ENCODE results near the gene DNER. TPM values are rescaled to one million over a fixed set of nuclear protein-coding genes. Genes with fewer than 3 reads are reported as not detected.

Gene DNER
- total and polyA plus RNA-seq, 2 donors (not counting 3 experiments of a cell fraction or from before 2014, with no cell fraction given) = 0.01 TPM; not detected in 1

DNA sequence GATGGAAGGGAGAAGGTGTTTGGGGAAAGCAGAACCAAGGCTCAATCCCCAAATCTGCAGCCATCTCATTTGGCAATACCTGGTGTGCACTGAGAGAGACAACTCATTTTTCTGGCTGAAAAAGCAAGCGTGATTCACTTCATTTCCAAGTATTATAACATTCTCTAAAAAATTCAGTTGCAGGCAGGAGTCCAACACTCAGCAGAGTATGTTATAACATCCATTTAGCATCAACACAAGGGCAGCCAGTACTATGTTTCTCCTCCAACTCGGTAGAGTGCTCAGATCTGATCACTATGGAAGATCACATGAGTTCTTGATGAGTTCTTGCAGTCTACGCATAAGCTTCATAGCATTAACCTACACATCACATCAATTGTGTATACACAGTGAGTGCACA lies 343.8 kb downstream of the DNER start:
- no peaks in the 10 kb centered on the region for H3K79me2 ChIP-seq (ENCODE audit: control insufficient read depth, insufficient read depth, low read length)
- intact Hi-C loops (cut with micrococcal nuclease) = no loop called here
- H2AFZ ChIP-seq (ENCODE audit: low read depth, low read length) = no peak overlapping the region
- dilution Hi-C loops (cut with MboI; ENCODE audit: extremely low pct_ligation_motif_present, low sequenced_read_pairs) = no loop called here
- no peak overlapping the region for H3K9ac ChIP-seq (replicated peaks; ENCODE audit: extremely low read depth, insufficient read depth, low read length)
- TF ChIP-seq MAX (IDR thresholded peaks at IDR 0.05; ENCODE audit: insufficient read depth, insufficient read length) = no peak
- no peaks in the 10 kb centered on the region for H3K4me1 ChIP-seq (ENCODE audit: control insufficient read depth, extremely low read depth, insufficient read depth, low read length)
- no peaks in the 10 kb centered on the region for H3K36me3 ChIP-seq (ENCODE audit: control insufficient read depth in 2 of 2, extremely low read depth in 1 of 2, insufficient read depth in 2 of 2, low read length in 2 of 2)
- no peaks in the 10 kb centered on the region for H3K9me3 ChIP-seq (replicated peaks; ENCODE audit: control insufficient read depth, insufficient read depth, low read length)
- BruUV-seq (replicated peaks) = no TSS peak
- no peaks in the 10 kb centered on the region for H4K20me1 ChIP-seq (replicated peaks; ENCODE audit: control insufficient read depth, extremely low read depth, insufficient read depth, low read length)
- no peak overlapping the region for H3K4me2 ChIP-seq (ENCODE audit: insufficient read depth, low read length)
- no peaks in the 10 kb centered on the region for H3K27me3 ChIP-seq (ENCODE audit: control insufficient read depth in 2 of 2, insufficient read depth in 2 of 2, low read length in 2 of 2)
- ChIA-PET CTCF (no interaction called here), POLR2A (no interaction called here)
- no peak overlapping the region for H3K27ac ChIP-seq (ENCODE audit: insufficient read depth, low read depth, low read length)
- no peak for DNase-seq (ENCODE audit: low read depth, low spot score)
- H3K9me1 ChIP-seq (replicated peaks; ENCODE audit: control insufficient read depth, extremely low read depth, insufficient read depth, low read length) = no peaks in the 10 kb centered on the region
- no peak overlapping the region for H3K4me3 ChIP-seq (replicated peaks in 1 of 3; ENCODE audit: insufficient read depth in 1 of 3, low read depth in 1 of 3, low read length in 3 of 3)
- FAIRE-seq = no peak

GRCh38 chr2:229363185-229363814 lies 351.1 kb downstream of the DNER start:
- Histone ChIP-seq H3K9me1 (replicated peaks; ENCODE audit: control insufficient read depth, extremely low read depth, insufficient read depth, low read length) (no peaks in the 10 kb centered on the region), H3K9me3 (replicated peaks; ENCODE audit: control insufficient read depth, insufficient read depth, low read length) (peaks cover 2% of the 10 kb centered on the region), H3K79me2 (ENCODE audit: control insufficient read depth, insufficient read depth, low read length) (no peaks in the 10 kb centered on the region), H2AFZ (ENCODE audit: low read depth, low read length) (no peak overlapping the region), H3K9ac (replicated peaks; ENCODE audit: extremely low read depth, insufficient read depth, low read length) (no peak overlapping the region), H3K36me3 (ENCODE audit: control insufficient read depth in 2 of 2, extremely low read depth in 1 of 2, insufficient read depth in 2 of 2, low read length in 2 of 2) (no peaks in the 10 kb centered on the region), H4K20me1 (replicated peaks; ENCODE audit: control insufficient read depth, extremely low read depth, insufficient read depth, low read length) (no peaks in the 10 kb centered on the region), H3K27ac (ENCODE audit: insufficient read depth, low read depth, low read length) (no peak overlapping the region), H3K4me3 (replicated peaks in 1 of 3; ENCODE audit: insufficient read depth in 1 of 3, low read depth in 1 of 3, low read length in 3 of 3) (no peak overlapping the region), H3K4me1 (ENCODE audit: control insufficient read depth, extremely low read depth, insufficient read depth, low read length) (no peaks in the 10 kb centered on the region), H3K27me3 (ENCODE audit: control insufficient read depth in 2 of 2, insufficient read depth in 2 of 2, low read length in 2 of 2) (no peaks in the 10 kb centered on the region), H3K4me2 (ENCODE audit: insufficient read depth, low read length) (no peak overlapping the region)
- CTCF ChIA-PET = no interaction called here
- intact Hi-C loops (cut with micrococcal nuclease) (no loop called here), dilution Hi-C loops (cut with MboI; ENCODE audit: extremely low pct_ligation_motif_present, low sequenced_read_pairs) (no loop called here)
- FAIRE-seq = no peak
- BruUV-seq (replicated peaks) = no TSS peak
- TF ChIP-seq POLR2AphosphoS5 (IDR thresholded peaks at IDR 0.05; ENCODE audit: insufficient read depth, low read depth, low read length) (no peak), MAX (IDR thresholded peaks at IDR 0.05; ENCODE audit: insufficient read depth, insufficient read length) (no peak), JUN (IDR thresholded peaks at IDR 0.05; ENCODE audit: borderline replicate concordance, insufficient read depth, insufficient read length, low read depth) (no peak), GATA2 (IDR thresholded peaks at IDR 0.05; ENCODE audit: insufficient read depth, insufficient read length, low read depth, low read length) (no peak), FOS (IDR thresholded peaks at IDR 0.05; ENCODE audit: borderline replicate concordance, insufficient read depth, low read length) (no peak), CTCF (IDR thresholded peaks at IDR 0.05; ENCODE audit: extremely low read depth in 1 of 2, insufficient read depth in 1 of 2, low read depth in 1 of 2, low read length in 2 of 2) (no peak), POLR2A (IDR thresholded peaks at IDR 0.05; ENCODE audit: low read depth, low read length) (no peak), MYC (IDR thresholded peaks at IDR 0.05; ENCODE audit: low read depth, low read length) (no peak), EZH2 (IDR thresholded peaks at IDR 0.05; ENCODE audit: borderline replicate concordance, low read depth, low read length, severe bottlenecking) (no peak)
- DNase-seq (ENCODE audit: low read depth, low spot score) = no peak
- POLR2A ChIA-PET = no interaction called here
